Measurements from ENCODE around the gene PSMD12. TPM values are rescaled to one million over a fixed set of nuclear protein-coding genes. Genes with fewer than 3 reads are reported as not detected.
"Not testable (repeated sequence)": the region's sequence is repeated elsewhere in the genome, so short reads cannot be mapped to it uniquely, and the experiment has no call there.

Gene PSMD12
- total RNA-seq, 3 donors from 2014 or later: 33.5 to 59.8 (median 41.2) TPM

GRCh38 chr17:67316781-67317180, 49.6 kb downstream of the PSMD12 start:
- ATAC-seq (no peak), DNase-seq (no peak)
- Histone ChIP-seq H3K4me1 (ENCODE audit: low read depth) (no peaks in the 10 kb centered on the region), H3K4me3 (no peak overlapping the region), H3K9me3 (no peaks in the 10 kb centered on the region), H3K36me3 (ENCODE audit: low read depth) (no peaks in the 10 kb centered on the region)
- no peak for TF ChIP-seq CTCF (IDR thresholded peaks at IDR 0.05)
- intact Hi-C loops (cut with DNase I, micrococcal nuclease): no loop called here

GRCh38 chr17:67315865-67316264, 50.5 kb downstream of the PSMD12 start:
- Histone ChIP-seq H3K4me3 (no peak overlapping the region), H3K9me3 (no peaks in the 10 kb centered on the region), H3K4me1 (ENCODE audit: low read depth) (no peaks in the 10 kb centered on the region), H3K36me3 (ENCODE audit: low read depth) (no peaks in the 10 kb centered on the region)
- intact Hi-C loops (cut with DNase I, micrococcal nuclease): no loop called here
- DNase-seq (no peak), ATAC-seq (no peak)
- no peak for TF ChIP-seq CTCF (IDR thresholded peaks at IDR 0.05)

GRCh38 chr17:67312265-67312664, 54.1 kb downstream of the PSMD12 start:
- intact Hi-C loops (cut with DNase I, micrococcal nuclease): no loop called here
- H3K9me3 ChIP-seq: no peaks in the 10 kb centered on the region
- H3K4me3 ChIP-seq: no peak overlapping the region
- TF ChIP-seq CTCF (IDR thresholded peaks at IDR 0.05): no peak
- ATAC-seq: no peak
- H3K4me1 ChIP-seq (ENCODE audit: low read depth): no peaks in the 10 kb centered on the region
- H3K36me3 ChIP-seq (ENCODE audit: low read depth): no peaks in the 10 kb centered on the region
- no peak for DNase-seq

GRCh38 chr17:67311575-67311974, 54.8 kb downstream of the PSMD12 start:
- Histone ChIP-seq H3K9me3 (no peaks in the 10 kb centered on the region), H3K4me1 (ENCODE audit: low read depth) (no peaks in the 10 kb centered on the region), H3K36me3 (ENCODE audit: low read depth) (no peaks in the 10 kb centered on the region), H3K4me3 (no peak overlapping the region)
- DNase-seq (no peak), ATAC-seq (no peak)
- TF ChIP-seq CTCF (IDR thresholded peaks at IDR 0.05): no peak
- intact Hi-C loops (cut with DNase I, micrococcal nuclease): no loop called here

- Histone ChIP-seq H3K9me3 (no peaks in the 10 kb centered on the region), H3K4me1 (ENCODE audit: low read depth) (no peaks in the 10 kb centered on the region), H3K4me3 (no peak overlapping the region), H3K36me3 (ENCODE audit: low read depth) (no peaks in the 10 kb centered on the region)
- ATAC-seq (no peak), DNase-seq (no peak)
- intact Hi-C loops (cut with DNase I, micrococcal nuclease): no loop called here
- TF ChIP-seq CTCF (IDR thresholded peaks at IDR 0.05): no peak
These were observed 56.0 kb downstream of the PSMD12 start for GRCh38 chr17:67310406-67310805.

- intact Hi-C loops (cut with DNase I, micrococcal nuclease); ATAC-seq; H3K36me3 ChIP-seq (ENCODE audit: low read depth); H3K4me3 ChIP-seq; H3K9me3 ChIP-seq; H3K4me1 ChIP-seq (ENCODE audit: low read depth); DNase-seq: not testable (repeated sequence)
These were observed 60.7 kb downstream of the PSMD12 start for GRCh38 chr17:67305446-67306235.
